Stomach (tissue), 9 donors: ENCODE results near the gene EGFL6. TPM values are rescaled to one million over a fixed set of nuclear protein-coding genes. Genes with fewer than 3 reads are reported as not detected.
A peak's percentile ranks its signal among the peaks of the same experiment; 100 is the strongest.

ENCODE experiments used
- DNase-seq, 2 donors: peaks; one replicate each; pipeline versions ENCODE4 v3.0.0 to v3.0.0-alpha.2; 2013 to 2019
- H3K27ac ChIP-seq, 5 donors: fragments of 200-600 bp in 4 of 5; sonication (generic) in 4 of 5; one replicate each; pipeline ENCODE4 v1.5.1; 2013 to 2019; ENCODE audit warnings: mild to moderate bottlenecking in 1 of 5, moderate library complexity in 1 of 5
- H3K27me3 ChIP-seq, 3 donors: fragments of 200-600 bp; sonication (generic); one replicate each; pipeline ENCODE4 v1.5.1; 2017 to 2019; ENCODE audit warnings: mixed run types in 1 of 3
- H3K36me3 ChIP-seq, 4 donors: fragments of 200-600 bp; sonication (generic); 1 replicate in 3 of 4; 2 replicates in 1 of 4; pipeline ENCODE4 v1.5.1; 2016 to 2019
- H3K4me1 ChIP-seq, 4 donors: fragments of 200-600 bp; sonication (generic); one replicate each; pipeline ENCODE4 v1.5.1; 2016 to 2019
- H3K4me3 ChIP-seq, 4 donors: fragments of 200-600 bp; sonication (generic) in 3 of 4; one replicate each; pipeline ENCODE4 v1.5.1; 2016 to 2019; ENCODE audit warnings: mild to moderate bottlenecking in 1 of 4
- H3K9me3 ChIP-seq, 4 donors: fragments of 200-600 bp; sonication (generic); one replicate each; pipeline ENCODE4 v1.5.1; 2016 to 2019
- CTCF ChIP-seq, 7 experiments: fragments of 450-650 bp in 4 of 7; fragments of 200-600 bp in 3 of 7; sonication (generic) in 3 of 7; IDR thresholded peaks; one replicate each; pipeline ENCODE4 v1.5.1; 2016 to 2019; ENCODE audit warnings: antibody characterized with exemption in 7 of 7, control low read depth in 2 of 7, mild to moderate bottlenecking in 1 of 7
- EP300 ChIP-seq: sonication (generic); formaldehyde crosslinking; IDR thresholded peaks from one replicate; pipeline ENCODE4 v1.6.1; 2017; ENCODE audit warnings: antibody characterized with exemption
- POLR2A ChIP-seq, 4 donors: fragments of 450-650 bp; IDR thresholded peaks; one replicate each; pipeline ENCODE4 v1.6.1; 2016; ENCODE audit warnings: antibody characterized with exemption in 4 of 4, control low read depth in 2 of 4, mild to moderate bottlenecking in 1 of 4, moderate library complexity in 1 of 4
- POLR2AphosphoS5 ChIP-seq, 3 donors: sonication (generic); formaldehyde crosslinking; IDR thresholded peaks; one replicate each; pipeline ENCODE4 v1.6.1; 2016; ENCODE audit warnings: antibody characterized with exemption in 3 of 3
- WGBS, 5 donors: extraction: QIAGEN DNeasy Blood & Tissue Kit in 3 of 5; methylation state at CpG; one replicate each; pipeline versions ENCODE4 v1.1.5 to v1.1.7; 2013 to 2018; 5-methylcytosine and 5-hydroxymethylcytosine counted together
- intact Hi-C: fragments of 100-400 bp; cut with DNase I; formaldehyde crosslinking; loops from one replicate; pipeline ENCODE4 v1.15.1; 2023; ENCODE audit warnings: low total_unique reads
- polyA plus RNA-seq, 3 donors: library from polyadenylated mRNA; stranded (reverse); fragments of 200-250 nt; gene quantifications; one replicate each; pipeline ENCODE4 v1.2.3, GENCODE V29; 2013
- total RNA-seq, 5 donors: library from RNA; depleted of rRNA; stranded (reverse); fragments of >200 nt; gene quantifications; one replicate each; pipeline versions ENCODE4 v1.1.0 to v1.2.3, GENCODE V29; 2014 to 2016
- donor health status: healthy with polysubstance abuse.
- donor health status: Bipolar disorder and iron deficiency.
- donor health status: healthy.

EGFL6 gene
- total and polyA plus RNA-seq, 8 donors = 0.92 to 6.4 (median 2.6) TPM; not detected in 4

GRCh38 chrX:13587786-13588477 lies 18.5 kb downstream of the EGFL6 start:
- H3K9me3 ChIP-seq = peaks cover 0 to 15% (median 0%) of the 10 kb centered on the region in 4 donors
- no peaks in the 10 kb centered on the region for H3K36me3 ChIP-seq
- H3K4me3 ChIP-seq = no peak overlapping the region
- 35 to 70% (median 43%) methylated on average over 3 of the region's 3 CpGs for WGBS, 5 donors
- no peak for DNase-seq
- TF ChIP-seq POLR2A (IDR thresholded peaks at IDR 0.05) (no peak), CTCF (IDR thresholded peaks at IDR 0.05) (no peak), POLR2AphosphoS5 (IDR thresholded peaks at IDR 0.05) (no peak), EP300 (no peak)
- peaks cover 0 to 3% (median 0%) of the 10 kb centered on the region in 3 donors for H3K27me3 ChIP-seq
- intact Hi-C loops = no loop called here
- H3K27ac ChIP-seq = no peak overlapping the region
- H3K4me1 ChIP-seq = no peaks in the 10 kb centered on the region

GRCh38 chrX:13590207-13590606 lies 20.8 kb downstream of the EGFL6 start:
- TF ChIP-seq POLR2AphosphoS5 (IDR thresholded peaks at IDR 0.05) (no peak), EP300 (no peak), CTCF (IDR thresholded peaks at IDR 0.05) (no peak), POLR2A (IDR thresholded peaks at IDR 0.05) (no peak)
- 72 to 87% (median 82%) methylated on average over 2 of the region's 2 CpGs for WGBS, 5 donors
- H3K27ac ChIP-seq = no peak overlapping the region
- no peaks in the 10 kb centered on the region for H3K36me3 ChIP-seq
- H3K4me1 ChIP-seq = no peaks in the 10 kb centered on the region
- H3K9me3 ChIP-seq = peaks cover 0 to 10% (median 0%) of the 10 kb centered on the region in 4 donors
- H3K4me3 ChIP-seq = no peak overlapping the region
- intact Hi-C loops = no loop called here
- peaks cover 0 to 5% (median 3%) of the 10 kb centered on the region in 3 donors for H3K27me3 ChIP-seq
- DNase-seq = no peak

GRCh38 chrX:13590914-13591313 lies 21.5 kb downstream of the EGFL6 start:
- intact Hi-C loops = no loop called here
- H3K36me3 ChIP-seq = no peaks in the 10 kb centered on the region
- peaks cover 0 to 10% (median 0%) of the 10 kb centered on the region in 4 donors for H3K9me3 ChIP-seq
- H3K27ac ChIP-seq = no peak overlapping the region
- peaks cover 0 to 5% (median 3%) of the 10 kb centered on the region in 3 donors for H3K27me3 ChIP-seq
- DNase-seq = no peak
- TF ChIP-seq EP300 (no peak), POLR2AphosphoS5 (IDR thresholded peaks at IDR 0.05) (no peak), CTCF (IDR thresholded peaks at IDR 0.05) (no peak), POLR2A (IDR thresholded peaks at IDR 0.05) (no peak)
- 58 to 91% (median 74%) methylated on average over 5 of the region's 5 CpGs for whole genome bisulfite sequencing, 5 donors
- H3K4me3 ChIP-seq = no peak overlapping the region
- H3K4me1 ChIP-seq = no peaks in the 10 kb centered on the region

GRCh38 chrX:13597874-13598273 lies 28.5 kb downstream of the EGFL6 start:
- Histone ChIP-seq H3K36me3 (no peaks in the 10 kb centered on the region), H3K4me3 (no peak overlapping the region), H3K4me1 (no peaks in the 10 kb centered on the region), H3K9me3 (peaks cover 0 to 7% (median 3%) of the 10 kb centered on the region in 4 donors), H3K27me3 (peaks cover 0 to 16% (median 0%) of the 10 kb centered on the region in 3 donors), H3K27ac (no peak overlapping the region)
- DNase-seq = peak in 1 of 2 donors; percentile 53
- TF ChIP-seq EP300 (no peak), CTCF (IDR thresholded peaks at IDR 0.05) (no peak), POLR2AphosphoS5 (IDR thresholded peaks at IDR 0.05) (no peak), POLR2A (IDR thresholded peaks at IDR 0.05) (no peak)
- WGBS, 5 donors = 34 to 67% (median 50%) methylated on average over 4 of the region's 4 CpGs
- intact Hi-C loops = no loop called here
